Adrenal gland (tissue), 12 donors: ENCODE measurements around the gene SNX32. TPM values are rescaled to one million over a fixed set of nuclear protein-coding genes. Genes with fewer than 3 reads are reported as not detected.

Experiments
- DNase-seq, 7 donors: peaks; one replicate each; pipeline ENCODE4 v3.0.0-alpha.2; 2019 to 2020
- H3K27ac ChIP-seq, 5 donors: fragments of 200-600 bp; sonication (generic) in 4 of 5; 1 replicate in 3 of 5; 2 replicates in 2 of 5; pipeline versions ENCODE4 v1.5.1 to v1.8.0; 2016 to 2020; ENCODE audit warnings: mild to moderate bottlenecking in 1 of 5
- H3K27me3 ChIP-seq: fragments of 200-600 bp; 2 replicates; pipeline ENCODE4 v1.8.0; 2021
- H3K36me3 ChIP-seq, 2 donors: fragments of 200-600 bp; replicated peaks in 1 of 2; 1 replicate in 1 of 2; 2 replicates in 1 of 2; pipeline versions ENCODE4 v1.5.1 to v1.8.0; 2018 to 2022
- H3K4me1 ChIP-seq, 2 donors: fragments of 200-600 bp; replicated peaks in 1 of 2; 1 replicate in 1 of 2; 2 replicates in 1 of 2; pipeline versions ENCODE4 v1.5.1 to v1.8.0; 2018 to 2021
- H3K4me3 ChIP-seq, 4 donors: fragments of 200-600 bp; sonication (generic) in 3 of 4; one replicate each; pipeline ENCODE4 v1.5.1; 2016 to 2018
- H3K9me3 ChIP-seq, 3 donors: fragments of 200-600 bp; sonication (generic) in 1 of 3; replicated peaks in 1 of 3; 1 replicate in 2 of 3; 2 replicates in 1 of 3; pipeline versions ENCODE4 v1.5.1 to v1.8.0; 2016 to 2021
- POLR2A ChIP-seq, 2 donors: fragments of 450-650 bp; IDR thresholded peaks; one replicate each; pipeline ENCODE4 v1.6.1; 2017; ENCODE audit warnings: antibody characterized with exemption in 2 of 2, mild to moderate bottlenecking in 2 of 2, moderate library complexity in 1 of 2
- WGBS, 4 donors: extraction: QIAGEN DNeasy Blood & Tissue Kit in 2 of 4; methylation state at CpG; one replicate each; pipeline versions ENCODE4 v1.1.5 to v1.1.7; 2013 to 2017; 5-methylcytosine and 5-hydroxymethylcytosine counted together
- intact Hi-C, 2 donors: fragments of 100-400 bp; cut with DNase I; formaldehyde crosslinking; loops; one replicate each; pipeline versions ENCODE4 v1.14.1 to v1.15.0; 2022 to 2023
- polyA plus RNA-seq, 3 donors: library from polyadenylated mRNA; stranded (reverse); fragments of 200-250 nt in 2 of 3; fragments of 350-450 nt in 1 of 3; fragmentation: Illumina TruSeq in 1 of 3; extraction: RNeasy Lipid Tissue Mini Kit (QIAGEN cat#74804) in 1 of 3; gene quantifications; one replicate each; pipeline ENCODE4 v1.2.3, GENCODE V29; 2013 to 2014
- total RNA-seq, 9 donors: library from RNA; depleted of rRNA in 4 of 9; stranded (reverse); fragments of >200 nt in 4 of 9; fragments of 120-200 nt in 1 of 9; fragmentation: NEBNext Ultra II Directional in 1 of 9; extraction: Animal tissue kit (Norgen Biotek cat#: 25700) in 1 of 9; gene quantifications; one replicate each; pipeline versions ENCODE4 v1.1.0 to v1.2.4, GENCODE V29; 2013 to 2023
- TF ChIP-seq, protein P1 (sequence below), 6 experiments: fragments of 450-650 bp in 4 of 6; fragments of 200-600 bp in 2 of 6; sonication (generic) in 1 of 6; IDR thresholded peaks; 1 replicate in 5 of 6; 2 replicates in 1 of 6; pipeline versions ENCODE4 v1.5.1 to v1.8.0; 2016 to 2021; ENCODE audit warnings: antibody characterized with exemption in 6 of 6, mild to moderate bottlenecking in 2 of 6, moderate library complexity in 1 of 6
- donor health status: healthy with polysubstance abuse.
- donor health status: Bipolar disorder and iron deficiency.
- donor health status: DM: yes; HTN: yes; CAD: no.
- donor health status: DM: no; HTN: no; CAD: no.
- donor health status: DM: no; HTN: no; CAD: no.
- donor health status: DM: yes; HTN: yes; CAD: no.

SNX32 gene
- total and polyA plus RNA-seq, 12 donors: 0.11 to 1.2 (median 0.50) TPM; not detected in 3

DNA sequence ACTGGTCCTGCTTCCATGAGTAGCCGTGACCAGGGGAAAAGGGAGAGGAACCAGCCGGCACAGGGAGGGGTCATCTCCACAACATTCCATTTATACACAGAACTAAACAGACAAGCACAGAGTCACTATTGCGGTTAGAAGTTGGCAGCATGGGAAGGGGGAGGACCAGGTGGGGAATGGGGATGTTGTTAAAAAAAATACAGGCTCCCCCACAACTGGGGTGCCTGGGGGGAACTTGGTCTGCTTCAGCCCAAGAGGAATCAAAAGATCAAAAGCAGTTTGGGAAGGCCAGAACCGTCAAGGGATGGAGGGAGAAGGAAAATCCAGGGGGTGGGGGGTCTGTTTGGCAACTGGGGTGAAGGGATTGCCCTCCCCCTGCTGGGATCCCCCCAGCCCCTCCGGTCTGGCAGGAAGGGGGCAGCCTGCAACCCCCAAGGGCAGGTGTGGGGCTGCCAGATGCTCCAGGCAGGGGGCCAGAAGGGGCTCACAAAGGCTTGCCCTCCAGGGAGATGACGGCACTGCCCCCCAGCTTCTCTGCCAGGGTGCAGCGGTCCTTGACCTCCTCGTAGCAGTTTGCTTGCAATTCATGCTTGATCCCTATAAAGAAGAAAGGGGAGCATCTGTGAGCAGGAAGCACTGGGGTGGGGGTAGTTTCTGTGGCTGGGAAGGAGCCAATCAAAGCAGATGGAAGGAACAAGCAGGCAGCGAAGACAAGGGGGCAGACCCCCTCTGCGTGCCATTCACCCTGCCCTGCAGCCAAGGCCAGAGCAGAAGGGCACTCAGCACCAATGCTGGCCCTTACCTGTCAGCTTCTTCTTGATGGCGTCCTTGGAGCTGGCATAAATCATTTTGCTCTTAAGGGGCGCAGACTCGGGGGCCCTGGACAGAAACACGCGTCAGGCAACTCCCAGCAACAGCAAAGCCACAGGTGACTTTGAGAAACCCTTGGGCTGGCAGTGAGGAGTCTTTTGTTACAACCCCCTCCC is 21.4 kb downstream of the SNX32 start:
- 72 to 75% (median 74%) methylated on average over 14 to 15 of the region's 15 CpGs for WGBS, 4 donors
- intact Hi-C loops: no loop called here
- Histone ChIP-seq H3K4me3 (no peak overlapping the region), H3K27me3 (no peaks in the 10 kb centered on the region), H3K36me3 (peaks cover 0 to 46% of the 10 kb centered on the region in 2 donors), H3K4me1 (peaks cover 13 to 22% of the 10 kb centered on the region in 2 donors), H3K9me3 (no peaks in the 10 kb centered on the region), H3K27ac (no peak overlapping the region)
- TF ChIP-seq, protein P1, sequence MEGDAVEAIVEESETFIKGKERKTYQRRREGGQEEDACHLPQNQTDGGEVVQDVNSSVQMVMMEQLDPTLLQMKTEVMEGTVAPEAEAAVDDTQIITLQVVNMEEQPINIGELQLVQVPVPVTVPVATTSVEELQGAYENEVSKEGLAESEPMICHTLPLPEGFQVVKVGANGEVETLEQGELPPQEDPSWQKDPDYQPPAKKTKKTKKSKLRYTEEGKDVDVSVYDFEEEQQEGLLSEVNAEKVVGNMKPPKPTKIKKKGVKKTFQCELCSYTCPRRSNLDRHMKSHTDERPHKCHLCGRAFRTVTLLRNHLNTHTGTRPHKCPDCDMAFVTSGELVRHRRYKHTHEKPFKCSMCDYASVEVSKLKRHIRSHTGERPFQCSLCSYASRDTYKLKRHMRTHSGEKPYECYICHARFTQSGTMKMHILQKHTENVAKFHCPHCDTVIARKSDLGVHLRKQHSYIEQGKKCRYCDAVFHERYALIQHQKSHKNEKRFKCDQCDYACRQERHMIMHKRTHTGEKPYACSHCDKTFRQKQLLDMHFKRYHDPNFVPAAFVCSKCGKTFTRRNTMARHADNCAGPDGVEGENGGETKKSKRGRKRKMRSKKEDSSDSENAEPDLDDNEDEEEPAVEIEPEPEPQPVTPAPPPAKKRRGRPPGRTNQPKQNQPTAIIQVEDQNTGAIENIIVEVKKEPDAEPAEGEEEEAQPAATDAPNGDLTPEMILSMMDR (IDR thresholded peaks at IDR 0.05): no peak
- no peak for TF ChIP-seq POLR2A (IDR thresholded peaks at IDR 0.05)
- DNase-seq: peak in 5 of 7 donors; percentile 13 to 31 (median 28)

DNA sequence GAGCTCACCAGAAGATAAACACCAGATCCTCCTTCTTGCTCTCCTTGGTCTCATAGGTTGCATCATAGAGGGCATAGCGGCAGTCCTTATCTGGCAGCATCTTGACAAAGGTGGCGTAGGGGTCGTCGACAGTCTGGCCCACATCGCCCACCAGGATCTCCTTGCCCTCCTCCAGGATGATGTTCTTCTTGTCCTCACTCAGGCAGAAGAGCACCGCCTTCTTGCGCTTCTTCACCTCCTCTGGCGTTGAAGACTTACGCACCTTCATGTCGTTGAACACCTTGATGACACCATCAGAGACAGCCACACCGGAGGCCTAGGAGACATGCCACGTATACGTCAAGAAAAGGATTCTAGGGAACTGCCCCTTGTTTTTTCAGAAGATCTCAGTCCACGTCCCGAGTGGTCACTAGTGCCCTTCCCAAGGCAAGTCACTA is 22.2 kb downstream of the SNX32 start:
- Histone ChIP-seq H3K27me3 (no peaks in the 10 kb centered on the region), H3K36me3 (peaks cover 0 to 46% of the 10 kb centered on the region in 2 donors), H3K4me1 (peaks cover 14 to 24% of the 10 kb centered on the region in 2 donors), H3K4me3 (peak overlapping the region in 1 of 4 donors; percentile 100), H3K9me3 (no peaks in the 10 kb centered on the region), H3K27ac (peak overlapping the region in 1 of 5 donors; percentile 99)
- TF ChIP-seq, protein P1 (IDR thresholded peaks at IDR 0.05): no peak
- TF ChIP-seq POLR2A (IDR thresholded peaks at IDR 0.05): no peak
- DNase-seq: peak in 5 of 7 donors; percentile 7 to 33 (median 23)
- intact Hi-C loops: no loop called here
- WGBS, 4 donors: 85 to 90% (median 88%) methylated on average over 15 of the region's 15 CpGs

DNA sequence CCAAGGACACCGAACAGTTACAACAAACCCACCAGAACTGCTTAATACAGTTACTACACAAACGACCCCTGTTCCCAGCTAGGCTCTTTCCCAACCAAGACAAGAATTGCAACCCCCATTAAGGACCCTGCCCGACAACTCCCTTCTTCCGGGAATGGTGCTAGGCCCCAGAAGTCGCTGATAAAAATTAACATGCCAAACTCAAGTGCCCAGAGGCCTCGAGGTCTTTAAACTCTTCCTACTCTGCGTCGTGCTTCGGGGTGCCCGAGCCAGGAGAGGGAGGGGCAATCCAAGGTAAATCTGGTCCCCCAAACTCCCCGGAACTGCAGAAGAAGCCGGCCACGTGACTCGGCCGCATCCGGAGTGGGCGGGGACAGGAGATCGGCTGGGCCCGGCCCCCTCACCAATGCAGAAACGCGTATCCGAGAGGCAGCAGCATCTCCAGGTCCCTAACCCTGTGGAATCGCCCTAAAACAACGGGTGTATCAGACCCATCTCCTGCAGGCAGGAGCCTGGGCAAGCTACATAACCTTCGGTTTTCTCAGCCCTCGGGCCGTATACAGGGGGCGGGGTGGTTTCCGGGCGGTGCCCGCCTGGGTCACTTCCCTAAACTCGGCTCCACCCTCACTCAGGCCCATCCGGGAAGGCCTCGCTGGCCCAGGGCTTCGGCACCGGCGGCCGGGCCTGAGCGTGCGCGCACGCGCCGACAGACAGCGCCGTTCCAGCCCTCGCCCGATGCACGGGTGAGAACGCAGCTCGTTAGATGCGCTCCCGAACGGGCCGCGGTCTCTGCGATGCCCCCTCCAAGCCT is 23.1 kb downstream of the SNX32 start:
- Histone ChIP-seq H3K36me3 (peaks cover 0 to 41% of the 10 kb centered on the region in 2 donors), H3K4me1 (peaks cover 21 to 34% of the 10 kb centered on the region in 2 donors), H3K9me3 (no peaks in the 10 kb centered on the region), H3K27ac (peak overlapping the region; percentile 84 to 99 (median 90)), H3K27me3 (no peaks in the 10 kb centered on the region), H3K4me3 (peak overlapping the region; percentile 86 to 100 (median 94))
- DNase-seq: peak; percentile 81 to 92 (median 88)
- WGBS, 4 donors: 1 to 8% (median 4%) methylated on average over 9 to 57 of the region's 57 CpGs
- intact Hi-C loops: no loop called here
- TF ChIP-seq, protein P1 (IDR thresholded peaks at IDR 0.05): no peak
- TF ChIP-seq POLR2A (IDR thresholded peaks at IDR 0.05): peak; percentile 59 to 69

DNA sequence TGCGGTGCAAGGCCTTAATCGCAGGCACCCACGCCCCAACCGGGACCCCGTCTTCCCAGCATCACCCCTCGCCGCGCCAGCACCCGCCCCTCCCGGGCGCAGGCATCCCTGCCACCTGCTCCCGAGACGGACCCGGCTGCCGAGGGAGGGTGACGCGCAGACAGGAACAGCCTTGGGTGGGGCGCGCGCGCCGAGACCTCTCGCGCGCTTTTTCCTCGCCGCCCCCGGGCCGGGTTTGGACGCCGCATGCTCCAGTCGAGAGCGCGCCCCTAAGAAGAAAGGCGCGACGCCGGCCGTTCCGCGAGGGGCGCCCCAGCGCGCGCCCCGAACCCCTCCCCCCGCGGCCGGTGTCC is 23.7 kb downstream of the SNX32 start:
- H3K36me3 ChIP-seq: peaks cover 0 to 41% of the 10 kb centered on the region in 2 donors
- intact Hi-C loops: no loop called here
- peak overlapping the region; percentile 86 to 100 (median 94) for H3K4me3 ChIP-seq
- no peaks in the 10 kb centered on the region for H3K9me3 ChIP-seq
- DNase-seq: peak in 4 of 7 donors; percentile 52 to 70 (median 57)
- WGBS, 4 donors: 0 to 10% (median 0%) methylated on average over 2 to 49 of the region's 49 CpGs; no CpG with 5 or more reads in 1 of the 4 donors
- no peak for TF ChIP-seq POLR2A (IDR thresholded peaks at IDR 0.05)
- TF ChIP-seq, protein P1 (IDR thresholded peaks at IDR 0.05): peak in 1 of 6 experiments; percentile 0
- peak overlapping the region; percentile 84 to 99 (median 90) for H3K27ac ChIP-seq
- H3K4me1 ChIP-seq: peaks cover 21 to 34% of the 10 kb centered on the region in 2 donors
- H3K27me3 ChIP-seq: no peaks in the 10 kb centered on the region
